Neural progenitor cell (in vitro differentiated cells): Measurements from ENCODE around the gene ARL15.

ENCODE experiments used
- CTCF ChIP-seq: fragments of 200-600 bp; sonication (generic); IDR thresholded peaks from 2 replicates; pipeline ENCODE4 v1.5.1; 2017; ENCODE audit warnings: antibody characterized with exemption, mild to moderate bottlenecking
- EZH2 ChIP-seq: fragments of 200-600 bp; sonication (generic); IDR thresholded peaks from 2 replicates; pipeline ENCODE4 v1.6.1; 2017; ENCODE audit warnings: antibody characterized with exemption, mild to moderate bottlenecking, moderate library complexity
- EZH2phosphoT487 ChIP-seq: fragments of 200-600 bp; sonication (generic); IDR thresholded peaks from 2 replicates; pipeline ENCODE4 v1.6.1; 2017; ENCODE audit warnings: antibody characterized with exemption

- TF ChIP-seq CTCF (no peak), EZH2phosphoT487 (no peak), EZH2 (no peak)
These were observed 20.6 kb downstream of the ARL15 start for GRCh38 chr5:54289769-54290168.
